AG04450 (cell line): Measurements from ENCODE around the gene ARHGEF10L. TPM values are rescaled to one million over a fixed set of nuclear protein-coding genes. Genes with fewer than 3 reads are reported as not detected.
A peak's percentile ranks its signal among the peaks of the same experiment; 100 is the strongest.

Experiments used
- CTCF ChIA-PET: fragments of 300-600, 350-600 bp; formaldehyde crosslinking; extraction: SDS; loops from one replicate; lab custom pipeline; 2022; ENCODE audit warnings: antibody characterized with exemption, inconsistent platforms; lab: Charles Lee
- POLR2A ChIA-PET: fragments of 350-600 bp; formaldehyde crosslinking; extraction: SDS; loops from one replicate; lab custom pipeline; 2021; ENCODE audit warnings: antibody characterized with exemption, inconsistent platforms; lab: Yijun Ruan, JAX
- DNase-seq: peaks from one replicate; pipeline ENCODE4 v3.0.0-alpha.2; 2011; ENCODE audit warnings: low read depth, low spot score
- H3K27ac ChIP-seq: one replicate; pipeline ENCODE4 v1.5.1; 2012; ENCODE audit warnings: low read depth, low read length, control low read depth
- H3K27me3 ChIP-seq: one replicate; pipeline ENCODE4 v1.6.0; 2012; ENCODE audit warnings: low read length; ENCODE audit not compliant: control insufficient read depth, insufficient read depth
- H3K4me3 ChIP-seq: 2 replicates; pipeline ENCODE4 v1.5.1; 2011; ENCODE audit warnings: mild to moderate bottlenecking, low read depth, low read length, control low read depth
- H3K9me3 ChIP-seq: 2 replicates; pipeline ENCODE4 v1.5.1; 2012; ENCODE audit warnings: low read length; ENCODE audit not compliant: control insufficient read depth, insufficient read depth
- CTCF ChIP-seq: IDR thresholded peaks from 2 replicates; pipeline ENCODE4 v1.5.1; 2011; ENCODE audit warnings: low read depth, low read length, control low read depth, inconsistent platforms
- polyA plus RNA-seq: library from polyadenylated mRNA; depleted of rRNA; stranded (reverse); fragments of >200 nt; gene quantifications from 2 replicates; pipeline ENCODE4 v1.2.3, GENCODE V29; 2011

ARHGEF10L gene
- polyA plus RNA-seq, 1 experiment = 5.7 TPM

- no peak for DNase-seq
- ChIA-PET CTCF (interaction anchor here (1.2 to 1.7 kb wide), 4 partner anchors 38 to 67 kb away, joined by 3 to 8 read pairs (median 6); no protein-coding TSS in a partner anchor), POLR2A (interaction anchor here (1.0 to 2.8 kb wide), 3 partner anchors 8 to 101 kb away, joined by 3 to 8 read pairs (median 6); partner anchors contain the start of gene RCC2)
- peak overlapping the region; percentile 79 for H3K4me3 ChIP-seq
- no peak for TF ChIP-seq CTCF
- H3K9me3 ChIP-seq = no peaks in the 10 kb centered on the region; the same call in 1 of the 2 replicates
- no peaks in the 10 kb centered on the region for H3K27me3 ChIP-seq
- peak overlapping the region; percentile 75 for H3K27ac ChIP-seq
Observed at GRCh38 chr1:17540255-17541001, 930 bp downstream of the ARHGEF10L start.

- no peak for DNase-seq
- no peak overlapping the region for H3K4me3 ChIP-seq
- ChIA-PET CTCF (interaction anchor here (1.3 kb wide), 1 partner anchor 40 kb away, joined by 3 read pairs; no protein-coding TSS in a partner anchor), POLR2A (interaction anchor here (2.8 kb wide), 1 partner anchor 11 kb away, joined by 8 read pairs; no protein-coding TSS in a partner anchor)
- no peak for TF ChIP-seq CTCF
- no peaks in the 10 kb centered on the region; the same call in 1 of the 2 replicates for H3K9me3 ChIP-seq
- no peak overlapping the region for H3K27ac ChIP-seq
- H3K27me3 ChIP-seq = no peaks in the 10 kb centered on the region
Observed at GRCh38 chr1:17542645-17543044, 3.1 kb downstream of the ARHGEF10L start.

GRCh38 chr1:17544776-17545350 is 5.4 kb downstream of the ARHGEF10L start:
- Histone ChIP-seq H3K27me3 (no peaks in the 10 kb centered on the region), H3K4me3 (no peak overlapping the region), H3K9me3 (no peaks in the 10 kb centered on the region; the same call in 1 of the 2 replicates), H3K27ac (peak overlapping the region; percentile 49)
- CTCF ChIA-PET = interaction anchor here (0.8 kb wide), 1 partner anchor 9 kb away, joined by 5 read pairs; no protein-coding TSS in a partner anchor
- POLR2A ChIA-PET = interaction anchor here (1.0 kb wide), 1 partner anchor 9 kb away, joined by 3 read pairs; no protein-coding TSS in a partner anchor
- no peak for TF ChIP-seq CTCF
- DNase-seq = no peak

- CTCF ChIA-PET = interaction anchor here (0.8 to 1.3 kb wide), 2 partner anchors 8 to 62 kb away, joined by 4 to 5 read pairs; no protein-coding TSS in a partner anchor
- DNase-seq = no peak
- Histone ChIP-seq H3K27me3 (no peaks in the 10 kb centered on the region), H3K9me3 (no peaks in the 10 kb centered on the region; the same call in 1 of the 2 replicates), H3K27ac (peak overlapping the region; percentile 49), H3K4me3 (no peak overlapping the region)
- no peak for TF ChIP-seq CTCF
- POLR2A ChIA-PET = interaction anchor here (1.0 kb wide), 1 partner anchor 9 kb away, joined by 3 read pairs; no protein-coding TSS in a partner anchor
Observed at GRCh38 chr1:17545356-17545755, 5.9 kb downstream of the ARHGEF10L start.
